GM18499 (cell line): Measurements from ENCODE around the gene TSLP.
A peak's percentile ranks its signal among the peaks of the same experiment; 100 is the strongest.

Experiments used
- ATAC-seq: cut with Tn5 transposase; IDR thresholded peaks from one replicate; pipeline ENCODE4 v1.9.1; 2021; ENCODE audit warnings: moderate number of reproducible peaks; ENCODE audit not compliant: insufficient read depth, unreplicated experiment

TSLP gene

DNA sequence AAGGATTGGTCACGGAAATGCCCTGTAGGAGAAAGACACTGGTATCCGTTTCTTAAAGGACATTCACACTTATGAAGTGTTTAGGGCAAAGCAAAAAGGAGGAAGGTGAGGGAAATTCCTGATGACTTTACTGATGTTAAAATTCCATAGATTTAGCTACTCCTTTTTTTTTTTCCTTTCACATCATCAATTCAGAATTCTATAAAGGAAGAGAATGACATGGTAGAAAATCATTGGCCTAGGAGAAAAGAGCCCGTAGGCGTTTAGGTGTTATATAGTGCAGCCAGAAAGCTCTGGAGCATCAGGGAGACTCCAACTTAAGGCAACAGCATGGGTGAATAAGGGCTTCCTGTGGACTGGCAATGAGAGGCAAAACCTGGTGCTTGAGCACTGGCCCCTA is at the start of gene TSLP:
TSS of gene TSLP (plus strand) at position 301 of the 400 bp plus-strand sequence. CDS start 178 bp downstream, outside the sequence.
- no peak for ATAC-seq

GRCh38 chr5:111022301-111022700 is 49.2 kb upstream of the TSLP start:
- no peak for ATAC-seq

DNA sequence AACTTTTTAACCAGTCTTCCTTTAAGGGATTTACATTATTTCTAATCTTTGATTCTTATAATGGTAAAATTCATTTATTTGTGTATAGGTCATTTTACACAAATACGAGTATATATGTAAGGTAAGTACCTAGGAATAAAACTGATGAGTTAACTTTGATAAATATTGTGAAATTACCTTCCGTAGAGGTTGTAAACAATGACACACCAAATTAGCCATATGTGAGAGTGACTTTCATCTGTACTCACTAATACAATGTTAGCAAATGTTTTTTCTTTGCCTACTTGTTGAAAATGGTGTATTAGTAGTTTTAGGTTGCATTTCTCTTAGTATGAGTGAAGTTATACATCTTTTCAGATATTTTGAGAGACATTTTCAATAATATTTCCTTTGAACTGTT is 42.6 kb upstream of the TSLP start:
- no peak for ATAC-seq

- no peak for ATAC-seq
These were observed 27.6 kb upstream of the TSLP start for GRCh38 chr5:111043712-111044506.

DNA sequence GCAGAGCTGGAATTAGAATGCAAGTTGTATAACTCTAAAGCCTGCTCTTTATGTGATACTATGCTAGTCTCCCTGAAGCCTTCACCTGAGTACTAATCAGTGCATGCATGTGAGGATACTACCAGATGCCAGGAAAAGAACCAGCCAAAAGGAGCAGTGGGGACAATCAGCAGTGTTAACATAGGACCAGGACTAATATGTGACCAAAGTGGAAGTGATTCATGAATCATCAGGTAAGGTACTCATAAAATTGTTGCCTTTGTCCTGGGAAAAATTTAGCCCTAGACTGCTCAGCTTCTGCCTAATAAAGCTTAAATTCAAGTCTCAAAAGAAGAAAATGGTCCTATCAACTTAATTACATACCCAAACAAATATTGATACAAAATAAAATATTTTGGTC is 13.4 kb upstream of the TSLP start:
- ATAC-seq = no peak

DNA sequence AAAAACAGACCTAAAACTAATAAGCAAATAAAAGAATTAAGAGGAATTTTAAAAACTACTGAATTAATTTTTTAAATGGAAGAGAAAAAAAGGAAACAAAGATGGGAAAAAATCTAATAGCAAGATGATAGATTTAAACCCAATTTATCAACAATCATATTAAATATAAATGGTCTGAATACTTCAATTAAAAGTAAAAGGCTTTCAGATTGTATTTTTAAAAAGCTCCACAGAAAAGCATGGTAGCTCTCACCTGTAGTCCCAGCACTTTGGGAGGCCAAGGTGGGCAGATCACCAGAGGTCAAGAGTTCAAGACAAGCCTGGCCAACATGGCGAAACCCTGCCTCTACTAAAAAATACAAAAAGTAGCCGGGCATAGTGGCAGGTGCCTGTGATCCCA is 11.3 kb upstream of the TSLP start:
- no peak for ATAC-seq

- no peak for ATAC-seq
These were observed 9.9 kb upstream of the TSLP start for GRCh38 chr5:111061618-111062017.

GRCh38 chr5:111063709-111064322 is 7.7 kb upstream of the TSLP start:
- peak; percentile 76 for ATAC-seq

GRCh38 chr5:111066261-111066938 is 5.1 kb upstream of the TSLP start:
- ATAC-seq = no peak

DNA sequence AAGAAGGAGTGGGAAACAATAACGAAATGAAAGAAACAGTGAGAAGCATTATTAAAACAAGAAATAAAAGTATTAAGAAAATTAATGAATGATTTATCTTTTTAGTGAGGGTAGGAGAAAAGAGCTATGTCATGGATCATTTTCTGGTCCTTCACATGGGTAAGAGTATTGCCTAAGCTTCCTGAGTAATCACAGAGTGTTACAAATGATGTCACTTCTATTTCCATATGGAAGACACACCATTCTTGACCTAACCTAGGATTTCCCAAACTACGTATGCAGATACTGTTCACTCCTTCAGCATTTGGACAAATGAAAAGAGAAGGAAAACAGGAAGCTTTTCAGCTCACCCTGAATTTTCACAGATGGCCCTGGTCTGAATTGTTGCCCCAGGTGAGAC is 3.3 kb upstream of the TSLP start:
- ATAC-seq = no peak

- ATAC-seq = no peak
These were observed 1.7 kb upstream of the TSLP start for GRCh38 chr5:111069839-111070238.

GRCh38 chr5:111070272-111071134 is 1.0 kb upstream of the TSLP start:
- ATAC-seq = no peak

DNA sequence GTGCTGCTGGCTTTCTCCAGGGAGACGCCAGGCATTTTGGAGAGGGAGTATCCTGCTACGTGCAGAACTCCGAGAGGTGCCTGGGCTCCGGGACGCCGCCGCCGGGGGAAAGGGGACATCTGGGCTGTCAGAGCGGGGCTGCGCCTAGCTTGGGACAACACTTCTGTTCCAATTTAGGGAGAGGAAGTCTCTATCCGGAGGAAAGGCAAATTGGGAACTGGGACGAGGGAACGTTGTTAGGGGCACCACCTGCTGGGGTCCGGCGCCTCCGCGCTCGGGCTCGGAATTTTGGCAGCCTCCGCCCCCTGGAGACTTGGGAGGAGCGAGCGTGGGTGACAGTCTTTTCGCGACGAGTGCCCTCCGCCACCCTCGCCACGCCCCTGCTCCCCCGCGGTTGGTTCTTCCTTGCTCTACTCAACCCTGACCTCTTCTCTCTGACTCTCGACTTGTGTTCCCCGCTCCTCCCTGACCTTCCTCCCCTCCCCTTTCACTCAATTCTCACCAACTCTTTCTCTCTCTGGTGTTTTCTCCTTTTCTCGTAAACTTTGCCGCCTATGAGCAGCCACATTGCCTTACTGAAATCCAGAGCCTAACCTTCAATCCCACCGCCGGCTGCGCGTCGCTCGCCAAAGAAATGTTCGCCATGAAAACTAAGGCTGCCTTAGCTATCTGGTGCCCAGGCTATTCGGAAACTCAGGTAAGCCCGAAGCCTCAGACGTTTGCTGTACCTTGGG is 1.6 kb downstream of the TSLP start:
- no peak for ATAC-seq

DNA sequence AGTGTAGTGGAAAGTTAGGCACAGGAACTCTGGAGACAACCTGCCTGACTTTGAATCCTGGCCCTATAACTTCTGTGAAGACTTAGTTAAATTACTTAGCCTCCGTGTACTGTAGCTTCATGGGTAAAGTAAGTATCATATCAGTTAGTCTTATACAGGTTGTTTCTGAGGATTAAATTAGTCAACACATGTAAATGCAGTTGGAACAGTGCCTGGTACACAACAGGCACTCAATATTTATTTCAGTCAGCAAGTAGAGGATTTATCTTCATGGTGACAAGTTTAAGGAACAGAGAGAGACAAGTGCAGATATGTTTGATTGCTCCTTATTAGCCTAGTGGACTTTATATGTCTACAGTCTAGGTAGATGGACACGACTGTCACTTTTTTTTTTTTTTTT is 2.7 kb downstream of the TSLP start:
- no peak for ATAC-seq

DNA sequence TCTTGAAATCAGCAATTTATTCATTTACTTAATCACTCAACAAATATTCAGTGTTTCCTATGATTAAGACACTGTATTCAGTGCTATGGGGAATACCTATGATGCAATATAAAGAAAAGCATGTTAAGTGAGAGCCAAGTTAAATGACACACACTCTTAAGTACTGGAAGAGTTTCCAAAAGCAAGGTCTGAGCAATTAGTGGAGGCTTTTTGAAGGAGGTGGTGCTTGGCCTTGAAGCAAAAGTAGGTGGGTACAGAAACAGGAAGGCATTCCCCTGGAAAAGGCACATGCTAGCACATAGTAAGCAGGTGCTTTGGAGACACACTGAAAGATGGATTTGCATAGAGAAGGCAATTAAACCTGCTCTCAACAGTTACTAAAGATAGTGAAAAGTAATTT is 4.0 kb downstream of the TSLP start:
- ATAC-seq = no peak

DNA sequence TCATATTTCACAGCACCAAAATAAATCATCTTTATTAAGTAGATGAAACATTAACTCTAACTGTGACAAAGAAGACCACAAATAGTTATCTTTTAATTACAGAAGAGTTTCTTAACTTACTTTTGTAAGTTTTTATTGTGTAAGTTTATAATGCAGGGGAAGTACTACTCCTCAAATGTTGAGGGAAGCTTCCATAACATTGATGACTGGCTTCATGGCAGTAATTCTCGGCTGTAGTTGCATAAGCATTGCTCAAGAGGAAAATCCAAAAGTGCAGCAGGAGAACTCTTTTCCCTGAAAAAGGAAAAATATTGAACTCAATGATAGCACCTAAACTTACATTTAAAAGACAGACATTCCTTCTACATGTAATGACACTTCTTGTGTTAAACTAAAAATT is 4.6 kb downstream of the TSLP start:
- ATAC-seq = no peak

DNA sequence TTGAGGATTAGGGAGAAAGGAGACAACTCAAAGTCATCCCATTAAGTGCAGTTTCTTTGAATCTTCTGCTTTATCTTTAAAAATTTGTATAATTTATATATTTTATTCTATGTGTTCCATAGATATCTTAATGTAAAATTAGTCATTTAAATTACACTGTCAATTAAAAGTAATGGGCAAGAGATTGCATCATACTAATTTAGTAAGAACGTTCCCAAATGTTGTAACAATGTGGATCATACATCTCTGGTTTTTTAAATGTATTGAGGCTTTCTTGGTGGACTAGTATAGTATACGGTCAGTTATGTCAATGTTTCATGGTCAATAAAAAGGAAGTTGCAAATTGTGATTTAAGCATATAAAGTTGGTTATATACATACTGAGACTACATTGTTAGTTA is 6.2 kb downstream of the TSLP start:
- no peak for ATAC-seq

DNA sequence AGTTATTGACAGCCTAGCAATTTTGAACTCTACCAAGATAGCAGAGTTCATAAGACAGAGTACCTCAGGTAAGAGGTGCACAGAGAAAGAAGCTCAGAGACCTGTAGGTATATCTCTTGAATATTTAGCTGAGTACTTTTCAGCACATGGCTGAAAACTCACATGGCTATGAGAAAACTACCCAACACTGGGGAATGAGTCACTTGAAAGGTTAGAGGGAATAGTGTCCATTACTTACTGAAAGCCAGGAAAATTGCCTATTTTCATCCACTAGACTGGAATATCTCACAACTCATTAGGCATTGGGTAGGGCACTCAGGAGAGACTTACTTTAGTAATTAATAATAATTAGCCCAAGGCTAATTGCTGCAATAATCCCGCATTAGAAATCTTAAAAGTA is 8.3 kb downstream of the TSLP start:
- no peak for ATAC-seq

GRCh38 chr5:111083323-111083722 is 11.8 kb downstream of the TSLP start:
- no peak for ATAC-seq
